Activated CD4-positive, CD25-positive, alpha-beta regulatory T cell treated with anti-CD3 and anti-CD28 coated beads, Interleukin-2, amount 50 U/mL, for 72 hours (primary cell): ENCODE measurements around the gene ARHGAP15.

Experiments
- DNase-seq: peaks from one replicate; pipeline ENCODE4 v3.0.0; 2021

The ARHGAP15 gene

DNA sequence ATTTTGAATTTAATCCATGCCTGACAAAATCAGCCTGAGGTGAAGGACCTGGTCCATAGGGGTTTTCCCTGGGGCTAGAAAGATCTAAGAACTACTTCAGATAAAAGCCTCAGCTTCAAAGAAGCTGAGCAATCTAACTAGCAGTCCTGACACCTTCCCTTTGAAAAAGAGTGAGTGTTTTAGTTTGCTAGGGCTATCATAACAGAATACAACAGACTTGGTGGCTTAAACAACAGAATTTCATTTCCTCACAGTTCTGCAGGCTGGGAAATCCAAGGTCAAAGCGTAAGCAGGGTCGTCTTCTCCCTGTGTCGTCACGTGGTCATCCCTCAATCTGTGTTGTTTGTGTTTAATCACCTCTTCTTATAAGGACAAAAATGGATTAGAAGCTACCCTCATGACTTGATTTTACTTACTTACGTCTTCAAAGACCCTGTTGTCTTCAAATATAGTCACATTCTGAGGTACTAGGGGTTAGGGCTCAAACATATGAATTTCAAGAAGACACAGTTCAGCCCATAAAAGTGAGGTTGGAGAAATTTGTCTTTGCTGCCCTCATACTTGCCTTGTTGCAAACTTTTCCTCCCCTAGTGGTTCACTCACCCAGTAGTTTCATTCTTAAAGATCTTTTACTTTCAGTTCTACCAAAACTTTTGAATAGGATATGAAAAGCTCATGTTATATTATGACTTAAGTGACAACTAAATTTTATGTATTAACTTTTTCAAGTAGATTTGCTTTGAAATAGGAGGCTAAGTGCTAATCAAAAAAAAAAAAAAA, 673.8 kb downstream of the ARHGAP15 start:
- DNase-seq = no peak

GRCh38 chr2:143803936-143804335, 674.7 kb downstream of the ARHGAP15 start:
- no peak for DNase-seq

- no peak for DNase-seq
Measured at GRCh38 chr2:143805666-143806065, 676.4 kb downstream of the ARHGAP15 start.

DNA sequence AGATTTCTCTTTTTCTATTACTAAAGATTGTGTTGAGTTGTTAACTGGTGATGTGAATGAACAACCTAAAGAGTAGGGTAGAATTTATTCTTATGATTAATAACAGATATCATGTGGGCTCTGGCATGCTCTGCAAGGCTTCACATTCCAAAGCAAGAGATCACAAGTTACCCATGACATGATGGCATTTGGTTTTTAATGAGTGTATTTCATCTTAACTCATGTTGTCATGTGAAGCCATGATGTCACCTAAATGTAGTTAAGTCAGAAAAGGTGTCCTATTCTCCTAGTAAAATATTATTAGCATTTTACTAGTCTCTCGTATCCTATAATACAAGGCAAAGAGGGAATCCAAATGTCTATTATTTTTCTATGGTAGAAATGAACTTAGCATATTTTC, 678.0 kb downstream of the ARHGAP15 start:
- DNase-seq = no peak

DNA sequence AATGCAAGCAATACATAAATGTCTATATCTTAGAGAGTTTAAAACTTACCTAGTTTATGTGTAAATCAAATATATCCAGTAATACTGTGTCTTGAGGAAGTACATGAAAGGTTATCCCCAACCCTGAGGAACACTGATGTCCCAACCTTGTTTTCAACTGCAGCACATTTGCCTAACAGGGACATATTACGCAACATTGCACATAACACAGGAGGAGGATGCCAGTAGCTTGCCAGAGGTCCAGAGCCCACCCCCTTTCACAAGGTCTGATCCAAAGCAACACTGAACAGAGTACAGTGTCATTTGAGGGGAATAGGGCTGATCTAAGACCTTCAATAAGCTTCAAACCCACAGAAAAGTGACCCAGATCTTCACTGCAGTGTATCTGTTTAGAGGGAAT, 678.5 kb downstream of the ARHGAP15 start:
- DNase-seq = no peak

DNA sequence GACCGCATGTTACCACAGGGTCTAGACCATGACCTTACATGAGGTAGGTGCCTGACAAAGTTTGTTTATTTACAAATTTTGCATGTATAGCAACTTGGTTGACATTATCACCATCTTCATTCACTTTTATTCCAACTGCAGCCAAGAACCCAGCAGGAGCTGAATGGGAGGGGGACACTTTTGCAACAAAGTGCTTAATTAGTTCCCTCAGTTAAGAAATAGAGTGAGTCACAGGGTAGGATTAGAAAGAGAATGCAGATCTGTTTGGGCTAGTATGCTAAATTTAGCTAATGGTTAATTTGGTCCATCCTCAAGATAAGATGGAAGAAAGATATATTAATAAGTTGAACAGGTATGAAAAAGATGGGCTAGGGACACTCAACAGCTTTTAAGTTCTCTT, 678.9 kb downstream of the ARHGAP15 start:
- no peak for DNase-seq

- no peak for DNase-seq
Measured at GRCh38 chr2:143815082-143815481, 685.9 kb downstream of the ARHGAP15 start.

- DNase-seq = no peak
Measured at GRCh38 chr2:143816916-143817315, 687.7 kb downstream of the ARHGAP15 start.
